PFSK-1 (cell line): ENCODE measurements around the gene COPS2.

Experiments used
- FOXP2 ChIP-seq: optimal IDR thresholded peaks from 2 replicates; pipeline ENCODE3; 2011; ENCODE audit warnings: borderline replicate concordance, control low read depth, inconsistent platforms; ENCODE audit not compliant: insufficient read depth; ENCODE audit errors: extremely low read length, extremely low read depth
- POLR2AphosphoS5 ChIP-seq: IDR thresholded peaks from 2 replicates; pipeline ENCODE4 v1.6.1; 2012; ENCODE audit warnings: low read depth, mild to moderate bottlenecking, control low read depth, low read length, moderate library complexity
- SIN3A ChIP-seq: IDR thresholded peaks from 2 replicates; pipeline ENCODE4 v1.6.1; 2012; ENCODE audit warnings: mild to moderate bottlenecking, low read length, moderate library complexity, borderline replicate concordance; ENCODE audit not compliant: insufficient read depth
- TAF1 ChIP-seq: IDR thresholded peaks from 2 replicates; pipeline ENCODE4 v1.6.1; 2012; ENCODE audit warnings: low read length, control low read depth, borderline replicate concordance; ENCODE audit not compliant: insufficient read depth
- TF ChIP-seq, protein P1 (sequence below), 2 experiments: IDR thresholded peaks; 2 replicates each; pipeline versions ENCODE4 v1.6.1 to v1.8.0; 2011 to 2012; ENCODE audit warnings: low read depth in 2 of 2, low read length in 2 of 2, control low read depth in 1 of 2, inconsistent platforms in 1 of 2, mild to moderate bottlenecking in 1 of 2, moderate library complexity in 1 of 2; ENCODE audit not compliant: insufficient read depth in 1 of 2

The COPS2 gene

DNA sequence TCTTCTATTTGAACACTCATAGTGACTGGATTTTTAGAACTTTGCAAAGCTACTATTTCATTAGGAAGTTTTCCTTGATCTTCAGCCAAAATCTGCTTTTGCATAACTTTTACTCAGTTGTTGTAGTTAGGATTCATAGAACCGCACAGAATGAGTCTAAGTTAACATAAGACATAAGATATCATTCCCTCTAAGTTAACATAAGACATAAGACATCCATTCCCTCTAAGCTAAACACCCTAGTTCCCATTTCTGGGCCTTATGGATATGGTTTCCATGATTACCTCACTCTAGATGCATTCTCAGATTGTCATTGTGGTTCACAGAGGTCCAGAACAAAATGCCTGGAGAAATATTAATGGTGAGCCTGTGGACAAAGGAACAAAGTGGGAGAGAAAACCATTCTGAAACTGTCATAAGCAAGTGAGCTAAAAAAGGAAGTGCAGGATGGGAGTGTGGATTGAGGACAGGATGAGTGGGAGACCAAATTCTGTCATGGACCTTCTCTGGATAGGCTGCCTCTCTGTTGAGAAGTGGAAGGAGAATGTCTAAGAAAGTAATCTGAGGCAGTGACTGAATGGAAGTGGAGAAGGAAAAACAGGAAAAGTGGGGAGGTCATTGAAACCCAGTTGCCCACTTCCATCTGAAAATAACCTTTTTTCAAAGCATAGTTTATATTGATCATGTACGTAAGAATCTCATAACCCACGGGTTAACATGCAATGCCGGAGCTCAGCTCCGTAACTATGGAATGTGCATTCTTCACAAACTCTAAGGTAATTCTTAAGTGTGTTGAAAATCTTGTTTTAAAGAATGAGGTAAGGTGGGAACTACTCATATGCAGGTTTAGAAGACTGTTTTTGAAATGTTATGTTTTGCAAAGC lies 71.8 kb downstream of the COPS2 start:
- TF ChIP-seq POLR2AphosphoS5 (no peak), SIN3A (no peak), TAF1 (no peak), FOXP2 (no peak)
- TF ChIP-seq, protein P1, sequence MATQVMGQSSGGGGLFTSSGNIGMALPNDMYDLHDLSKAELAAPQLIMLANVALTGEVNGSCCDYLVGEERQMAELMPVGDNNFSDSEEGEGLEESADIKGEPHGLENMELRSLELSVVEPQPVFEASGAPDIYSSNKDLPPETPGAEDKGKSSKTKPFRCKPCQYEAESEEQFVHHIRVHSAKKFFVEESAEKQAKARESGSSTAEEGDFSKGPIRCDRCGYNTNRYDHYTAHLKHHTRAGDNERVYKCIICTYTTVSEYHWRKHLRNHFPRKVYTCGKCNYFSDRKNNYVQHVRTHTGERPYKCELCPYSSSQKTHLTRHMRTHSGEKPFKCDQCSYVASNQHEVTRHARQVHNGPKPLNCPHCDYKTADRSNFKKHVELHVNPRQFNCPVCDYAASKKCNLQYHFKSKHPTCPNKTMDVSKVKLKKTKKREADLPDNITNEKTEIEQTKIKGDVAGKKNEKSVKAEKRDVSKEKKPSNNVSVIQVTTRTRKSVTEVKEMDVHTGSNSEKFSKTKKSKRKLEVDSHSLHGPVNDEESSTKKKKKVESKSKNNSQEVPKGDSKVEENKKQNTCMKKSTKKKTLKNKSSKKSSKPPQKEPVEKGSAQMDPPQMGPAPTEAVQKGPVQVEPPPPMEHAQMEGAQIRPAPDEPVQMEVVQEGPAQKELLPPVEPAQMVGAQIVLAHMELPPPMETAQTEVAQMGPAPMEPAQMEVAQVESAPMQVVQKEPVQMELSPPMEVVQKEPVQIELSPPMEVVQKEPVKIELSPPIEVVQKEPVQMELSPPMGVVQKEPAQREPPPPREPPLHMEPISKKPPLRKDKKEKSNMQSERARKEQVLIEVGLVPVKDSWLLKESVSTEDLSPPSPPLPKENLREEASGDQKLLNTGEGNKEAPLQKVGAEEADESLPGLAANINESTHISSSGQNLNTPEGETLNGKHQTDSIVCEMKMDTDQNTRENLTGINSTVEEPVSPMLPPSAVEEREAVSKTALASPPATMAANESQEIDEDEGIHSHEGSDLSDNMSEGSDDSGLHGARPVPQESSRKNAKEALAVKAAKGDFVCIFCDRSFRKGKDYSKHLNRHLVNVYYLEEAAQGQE (IDR thresholded peaks at IDR 0.05; ENCODE audit: insufficient read depth in 1 of 2, low read depth in 2 of 2, low read length in 2 of 2) = no peak

DNA sequence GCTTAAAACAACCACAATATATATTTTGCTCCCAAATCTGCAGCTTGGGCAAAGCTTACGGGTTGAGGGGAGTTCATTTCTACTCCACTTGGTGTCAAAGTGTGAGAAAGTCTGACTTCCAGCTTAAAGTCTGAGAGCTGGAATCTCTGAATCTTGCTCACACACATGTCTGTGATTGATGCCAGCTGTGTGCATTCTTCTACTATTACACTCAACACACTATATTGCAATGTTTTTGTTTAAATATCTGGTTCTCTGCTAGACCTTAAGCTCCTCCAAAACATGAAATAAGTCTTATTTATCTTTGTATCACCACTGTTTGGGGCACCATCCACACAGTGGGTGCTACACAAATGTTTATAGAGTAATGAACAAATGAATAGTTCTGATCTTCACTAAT lies 72.4 kb downstream of the COPS2 start:
- TF ChIP-seq POLR2AphosphoS5 = no peak
- TF ChIP-seq, protein P1 (IDR thresholded peaks at IDR 0.05; ENCODE audit: insufficient read depth in 1 of 2, low read depth in 2 of 2, low read length in 2 of 2) = no peak
- no peak for TF ChIP-seq FOXP2
- TF ChIP-seq SIN3A = no peak
- TF ChIP-seq TAF1 = no peak

DNA sequence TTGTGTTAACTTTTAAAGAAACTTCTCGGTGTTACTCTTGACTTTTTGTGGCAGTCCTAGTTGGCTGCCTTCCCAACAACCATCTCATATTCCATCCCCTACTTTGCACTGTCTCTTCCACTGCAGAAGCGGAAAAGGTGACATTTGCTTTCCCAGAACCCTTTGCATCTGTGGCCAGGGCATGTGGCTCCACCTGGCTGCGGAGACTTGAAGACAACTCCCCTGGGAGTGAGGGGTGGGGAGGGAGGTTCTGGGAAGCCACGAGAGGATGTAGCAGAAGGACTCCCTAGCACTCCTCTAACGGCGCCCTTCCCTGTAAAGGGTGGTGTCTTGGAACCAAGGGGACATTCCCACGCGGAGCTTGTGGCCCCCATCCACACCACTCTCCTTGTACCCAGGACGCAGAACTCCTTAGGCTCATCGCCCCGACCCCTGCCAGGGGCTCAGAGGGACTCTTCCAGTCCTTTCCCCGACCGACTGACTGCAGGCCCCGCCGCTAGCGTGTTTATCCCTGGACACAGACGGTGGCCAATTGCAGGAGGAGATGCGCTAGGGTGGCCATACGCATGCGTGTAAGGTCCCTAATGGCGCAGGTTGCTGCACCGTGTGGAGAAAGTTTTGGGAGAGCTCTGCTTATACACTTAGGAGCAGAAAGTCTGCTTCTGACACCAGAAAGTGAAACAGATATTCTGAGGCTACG lies 75.9 kb downstream of the COPS2 start:
- TF ChIP-seq FOXP2 (no peak), SIN3A (no peak), TAF1 (no peak)
- TF ChIP-seq, protein P1 (IDR thresholded peaks at IDR 0.05; ENCODE audit: insufficient read depth in 1 of 2, low read depth in 2 of 2, low read length in 2 of 2) = no peak

DNA sequence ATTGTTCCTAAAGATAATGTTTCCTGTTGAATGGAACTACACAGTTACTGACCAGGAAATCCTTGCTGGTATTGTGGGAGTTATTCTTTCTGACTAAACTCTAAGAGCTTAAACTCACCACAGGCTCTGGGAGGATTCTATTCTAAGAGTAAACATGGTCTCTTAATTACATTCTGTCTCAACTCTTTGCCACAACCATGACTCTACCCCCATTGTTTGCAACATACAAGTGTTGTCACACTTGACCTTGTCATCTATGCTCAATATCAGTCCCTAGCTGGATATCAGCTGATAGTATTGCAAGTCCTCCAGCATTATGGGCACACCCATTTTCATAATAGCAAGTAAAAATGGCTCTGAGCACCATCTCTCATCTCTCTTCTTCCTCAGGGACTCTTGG lies 79.5 kb downstream of the COPS2 start:
- TF ChIP-seq SIN3A (0 out of 2 replicates have a peak, but pooled peaks have one; percentile 25), TAF1 (no peak), POLR2AphosphoS5 (no peak)
